Measurements from ENCODE around the gene GATD1. TPM values are rescaled to one million over a fixed set of nuclear protein-coding genes. Genes with fewer than 3 reads are reported as not detected.

The GATD1 gene
- total and polyA plus RNA-seq, 9 of the 15 experiments (the other 6 are each of a cell fraction or from before 2014, with no cell fraction given) = 2.8 to 144 (median 36.9) TPM

DNA sequence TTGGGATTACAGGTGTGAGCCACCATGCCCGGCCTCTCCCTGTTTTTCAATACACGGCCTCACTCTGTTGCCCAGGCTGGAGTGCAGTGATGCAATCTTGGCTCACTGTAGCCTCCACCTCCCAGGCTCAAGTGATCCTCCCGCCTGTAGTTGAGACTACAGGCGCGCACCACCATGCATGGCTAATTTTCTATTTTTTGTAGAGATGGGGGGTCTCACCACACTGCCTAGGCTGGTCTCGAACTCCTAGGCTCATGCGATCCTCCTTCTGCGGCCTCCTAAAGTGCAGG is 11.5 kb downstream of the GATD1 start:
- intact Hi-C loops (cut with micrococcal nuclease) (no loop called here), in situ Hi-C loops (cut with MboI) (no loop called here)
- ChIA-PET CTCF (ENCODE audit: low intra/inter-chr PET ratio) (interaction anchor here (1.5 kb wide), 1 partner anchor 38 kb away, joined by 8 read pairs; no protein-coding TSS in a partner anchor), POLR2A (interaction anchor here (1.0 to 4.7 kb wide), 5 partner anchors 10 to 70 kb away, joined by 4 to 21 read pairs (median 5); partner anchors contain the start of genes DEAF1 and TMEM80)
- ATAC-seq (no peak), DNase-seq (ENCODE audit: extremely low read depth in 1 of 4, low spot score in 3 of 4) (no peak), FAIRE-seq (no peak)
- Histone ChIP-seq H2AFZ (ENCODE audit: low read depth, low read length) (no peak overlapping the region), H3K27me3 (ENCODE audit: control insufficient read depth in 2 of 2, insufficient read depth in 2 of 2, low read length in 2 of 2) (no peaks in the 10 kb centered on the region), H3K9me1 (ENCODE audit: control insufficient read depth, insufficient read depth, low read length) (peaks cover 6% of the 10 kb centered on the region), H4K20me1 (replicated peaks; ENCODE audit: control insufficient read depth, insufficient read depth, low read length) (peaks cover 36% of the 10 kb centered on the region), H3K4me1 (replicated peaks in 1 of 2; ENCODE audit: control insufficient read depth in 2 of 2, insufficient read depth in 2 of 2, low read length in 2 of 2) (peaks cover 8 to 44% of the 10 kb centered on the region in 2 experiments; a peak in 4 of 5 replicates), H3K4me2 (ENCODE audit: insufficient read depth, low read length) (no peak overlapping the region), H3K79me2 (ENCODE audit: control insufficient read depth, insufficient read depth, low read length) (0 out of 3 replicates have a peak, but pooled peaks cover 9% of the 10 kb centered on the region), H3K27ac (ENCODE audit: extremely low read depth, low read depth, low read length) (no peak overlapping the region), H3K4me3 (no peak overlapping the region), H3K36me3 (ENCODE audit: control insufficient read depth, insufficient read depth, low read length) (peaks cover 81% of the 10 kb centered on the region), H3K9me3 (replicated peaks; ENCODE audit: control insufficient read depth, insufficient read depth, low read depth, low read length) (no peaks in the 10 kb centered on the region), H3K9ac (ENCODE audit: insufficient read depth in 1 of 2, low read depth in 2 of 2, low read length in 2 of 2) (no peak overlapping the region)
- 95% methylated on average over 8 of the region's 8 CpGs for WGBS (ENCODE audit: insufficient coverage, low coverage, missing lambda C conversion rate)
- no peak for TF ChIP-seq EP300 (IDR thresholded peaks at IDR 0.05; ENCODE audit: low read length)
- TF ChIP-seq, protein P1, sequence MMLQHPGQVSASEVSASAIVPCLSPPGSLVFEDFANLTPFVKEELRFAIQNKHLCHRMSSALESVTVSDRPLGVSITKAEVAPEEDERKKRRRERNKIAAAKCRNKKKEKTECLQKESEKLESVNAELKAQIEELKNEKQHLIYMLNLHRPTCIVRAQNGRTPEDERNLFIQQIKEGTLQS (IDR thresholded peaks at IDR 0.05) = peak; percentile 66
- TF ChIP-seq, protein P1 (CRISPR knock-in tag; conservative IDR thresholded peaks at IDR 0.05) = no peak
- no peak for TF ChIP-seq ZNF589 (CRISPR knock-in tag; IDR thresholded peaks at IDR 0.05; ENCODE audit: low read depth)
- TF ChIP-seq CHD1 (IDR thresholded peaks at IDR 0.05; ENCODE audit: low read length) = no peak
- no peak for TF ChIP-seq ZNF253 (CRISPR knock-in tag; conservative IDR thresholded peaks at IDR 0.05)
- no peak for TF ChIP-seq JUND (IDR thresholded peaks at IDR 0.05; ENCODE audit: borderline replicate concordance, low read depth, low read length)
- no peak for TF ChIP-seq JUND (tag; IDR thresholded peaks at IDR 0.05; ENCODE audit: borderline replicate concordance, low read depth, low read length)
- TF ChIP-seq SNIP1 (IDR thresholded peaks at IDR 0.05; ENCODE audit: low read depth) = no peak
- no peak for TF ChIP-seq YBX1 (IDR thresholded peaks at IDR 0.05)
- TF ChIP-seq MAZ (CRISPR knock-in tag; conservative IDR thresholded peaks at IDR 0.05 in 1 of 2, IDR thresholded peaks at IDR 0.05 in 1 of 2) = no peak
- peak; percentile 43; the same call in 1 of the 2 replicates for TF ChIP-seq CEBPB (tag; IDR thresholded peaks at IDR 0.05)
- no peak; the same call in 1 of the 2 replicates for TF ChIP-seq CEBPG (CRISPR knock-in tag; IDR thresholded peaks at IDR 0.05)
- peak; percentile 18 to 26; a peak in 1 of 4 replicates for TF ChIP-seq CEBPG (tag; conservative IDR thresholded peaks at IDR 0.05 in 1 of 2, IDR thresholded peaks at IDR 0.05 in 1 of 2)
- TF ChIP-seq RCOR1 (IDR thresholded peaks at IDR 0.05; ENCODE audit: borderline replicate concordance in 1 of 2, low read depth in 2 of 2, low read length in 2 of 2) = no peak
- no peak for TF ChIP-seq MCM3 (IDR thresholded peaks at IDR 0.05)
- no peak for TF ChIP-seq ZNF445 (CRISPR knock-in tag; IDR thresholded peaks at IDR 0.05; ENCODE audit: low read depth)
- no peak for TF ChIP-seq ZNF212 (CRISPR knock-in tag; IDR thresholded peaks at IDR 0.05)
- TF ChIP-seq TARDBP (IDR thresholded peaks at IDR 0.05) = no peak
- TF ChIP-seq BRF1 (IDR thresholded peaks at IDR 0.05; ENCODE audit: borderline replicate concordance, extremely low read depth, insufficient read length) = no peak
- TF ChIP-seq NFRKB (IDR thresholded peaks at IDR 0.05; ENCODE audit: low read depth) = no peak
- TF ChIP-seq C11orf30 (IDR thresholded peaks at IDR 0.05; ENCODE audit: low read depth) = no peak
- TF ChIP-seq POLR2G (IDR thresholded peaks at IDR 0.05; ENCODE audit: low read depth, low read length) = peak; percentile 11; the same call in 1 of the 2 replicates
- TF ChIP-seq STAT5A (IDR thresholded peaks at IDR 0.05; ENCODE audit: borderline replicate concordance, low read length) = no peak
- no peak for TF ChIP-seq ATF1 (CRISPR knock-in tag; IDR thresholded peaks at IDR 0.05)
- TF ChIP-seq ATF1 (tag; IDR thresholded peaks at IDR 0.05) = no peak
- BruUV-seq (replicated peaks) = no TSS peak

Measured in K562 (cell line).